Activated naive CD4-positive, alpha-beta T cell treated with anti-CD3 and anti-CD28 coated beads, Interleukin-2, amount 50 U/mL, for 24 hours (primary cell): ENCODE data around the gene CLEC9A.
"Not testable (repeated sequence)": the region's sequence is repeated elsewhere in the genome, so short reads cannot be mapped to it uniquely, and the experiment has no call there.

Source experiments
- H3K27ac Mint-ChIP-seq: one replicate; pipeline ENCODE4 v1.8.0; 2021; ENCODE audit warnings: mild to moderate bottlenecking, mixed read lengths
- H3K27me3 Mint-ChIP-seq: one replicate; pipeline ENCODE4 v1.8.0; 2021; ENCODE audit warnings: mixed read lengths
- H3K36me3 Mint-ChIP-seq: one replicate; pipeline ENCODE4 v1.8.0; 2021; ENCODE audit warnings: mixed read lengths
- H3K4me1 Mint-ChIP-seq: one replicate; pipeline ENCODE4 v1.8.0; 2021; ENCODE audit warnings: mixed read lengths
- H3K4me3 Mint-ChIP-seq: one replicate; pipeline ENCODE4 v1.8.0; 2021; ENCODE audit warnings: mild to moderate bottlenecking, mixed read lengths
- H3K9me3 Mint-ChIP-seq: one replicate; pipeline ENCODE4 v1.8.0; 2021; ENCODE audit warnings: mixed read lengths

CLEC9A gene

GRCh38 chr12:10030446-10030845 lies at the start of gene CLEC9A:
Gene CLEC9A (plus strand): TSS chr12:10030682. CDS start chr12:10052688, 22,006 bp downstream.
- peak within 1 kb of the TSS; percentile 15 for H3K27ac Mint-ChIP-seq
- no peaks in the 10 kb centered on the region for H3K36me3 Mint-ChIP-seq
- no peaks in the 10 kb centered on the region for H3K27me3 Mint-ChIP-seq
- H3K4me3 Mint-ChIP-seq: no peak within 1 kb of the TSS
- no peaks in the 10 kb centered on the region for H3K9me3 Mint-ChIP-seq
- no peaks in the 10 kb centered on the region for H3K4me1 Mint-ChIP-seq

- H3K27me3 Mint-ChIP-seq: peaks cover 11% of the 10 kb centered on the region
- H3K27ac Mint-ChIP-seq: no peak overlapping the region
- H3K9me3 Mint-ChIP-seq: no peaks in the 10 kb centered on the region
- no peaks in the 10 kb centered on the region for H3K4me1 Mint-ChIP-seq
- H3K36me3 Mint-ChIP-seq: no peaks in the 10 kb centered on the region
- H3K4me3 Mint-ChIP-seq: no peak overlapping the region
Observed at GRCh38 chr12:9991876-9992275, 38.6 kb upstream of the CLEC9A start.

- no peaks in the 10 kb centered on the region for H3K36me3 Mint-ChIP-seq
- no peaks in the 10 kb centered on the region for H3K9me3 Mint-ChIP-seq
- H3K4me1 Mint-ChIP-seq: no peaks in the 10 kb centered on the region
- no peak overlapping the region for H3K4me3 Mint-ChIP-seq
- peaks cover 11% of the 10 kb centered on the region for H3K27me3 Mint-ChIP-seq
- H3K27ac Mint-ChIP-seq: no peak overlapping the region
Observed at GRCh38 chr12:9992296-9992695, 38.2 kb upstream of the CLEC9A start.

GRCh38 chr12:9999016-9999415 lies 31.5 kb upstream of the CLEC9A start, which contains the start of gene CLEC1B:
Gene CLEC1B (minus strand): TSS chr12:9999121. CDS start chr12:9999100, 21 bp downstream.
- no peaks in the 10 kb centered on the region for H3K4me1 Mint-ChIP-seq
- H3K4me3 Mint-ChIP-seq: no peak within 1 kb of the TSS
- no peaks in the 10 kb centered on the region for H3K9me3 Mint-ChIP-seq
- no peaks in the 10 kb centered on the region for H3K36me3 Mint-ChIP-seq
- no peak within 1 kb of the TSS for H3K27ac Mint-ChIP-seq
- peaks cover 2% of the 10 kb centered on the region for H3K27me3 Mint-ChIP-seq

GRCh38 chr12:10001171-10001776 lies 29.2 kb upstream of the CLEC9A start:
- Mint-ChIP-seq H3K4me1 (no peaks in the 10 kb centered on the region), H3K27me3 (peaks cover 1% of the 10 kb centered on the region), H3K4me3 (no peak overlapping the region), H3K36me3 (no peaks in the 10 kb centered on the region), H3K27ac (no peak overlapping the region), H3K9me3 (no peaks in the 10 kb centered on the region)

GRCh38 chr12:10012630-10013330 lies 17.7 kb upstream of the CLEC9A start:
- no peak overlapping the region for H3K27ac Mint-ChIP-seq
- H3K27me3 Mint-ChIP-seq: peaks cover 1% of the 10 kb centered on the region
- peaks cover 5% of the 10 kb centered on the region for H3K4me1 Mint-ChIP-seq
- no peak overlapping the region for H3K4me3 Mint-ChIP-seq
- H3K36me3 Mint-ChIP-seq: no peaks in the 10 kb centered on the region
- H3K9me3 Mint-ChIP-seq: no peaks in the 10 kb centered on the region

GRCh38 chr12:10015450-10015849 lies 15.0 kb upstream of the CLEC9A start:
- Mint-ChIP-seq H3K9me3 (no peaks in the 10 kb centered on the region), H3K36me3 (no peaks in the 10 kb centered on the region), H3K4me3 (no peak overlapping the region), H3K4me1 (no peaks in the 10 kb centered on the region), H3K27me3 (no peaks in the 10 kb centered on the region), H3K27ac (no peak overlapping the region)

GRCh38 chr12:10016881-10017280 lies 13.6 kb upstream of the CLEC9A start:
- no peaks in the 10 kb centered on the region for H3K4me1 Mint-ChIP-seq
- no peak overlapping the region for H3K27ac Mint-ChIP-seq
- no peak overlapping the region for H3K4me3 Mint-ChIP-seq
- H3K27me3 Mint-ChIP-seq: no peaks in the 10 kb centered on the region
- H3K36me3 Mint-ChIP-seq: no peaks in the 10 kb centered on the region
- no peaks in the 10 kb centered on the region for H3K9me3 Mint-ChIP-seq

- Mint-ChIP-seq H3K27ac (no peak overlapping the region), H3K4me1 (no peaks in the 10 kb centered on the region), H3K9me3 (no peaks in the 10 kb centered on the region), H3K27me3 (no peaks in the 10 kb centered on the region), H3K36me3 (no peaks in the 10 kb centered on the region), H3K4me3 (no peak overlapping the region)
Observed at GRCh38 chr12:10018386-10018785, 12.1 kb upstream of the CLEC9A start.

GRCh38 chr12:10021342-10021741 lies 9.1 kb upstream of the CLEC9A start:
- Mint-ChIP-seq H3K27me3 (no peaks in the 10 kb centered on the region), H3K4me1 (no peaks in the 10 kb centered on the region), H3K9me3 (no peaks in the 10 kb centered on the region), H3K27ac (no peak overlapping the region), H3K4me3 (no peak overlapping the region), H3K36me3 (no peaks in the 10 kb centered on the region)

GRCh38 chr12:10025236-10025635 lies 5.2 kb upstream of the CLEC9A start:
- Mint-ChIP-seq H3K9me3 (no peaks in the 10 kb centered on the region), H3K27ac (no peak overlapping the region), H3K36me3 (no peaks in the 10 kb centered on the region), H3K4me3 (no peak overlapping the region), H3K27me3 (no peaks in the 10 kb centered on the region), H3K4me1 (no peaks in the 10 kb centered on the region)

- not testable (repeated sequence) for H3K36me3 Mint-ChIP-seq, H3K27me3 Mint-ChIP-seq, H3K4me3 Mint-ChIP-seq, H3K9me3 Mint-ChIP-seq, H3K27ac Mint-ChIP-seq, H3K4me1 Mint-ChIP-seq
Observed at GRCh38 chr12:10026666-10027065, 3.8 kb upstream of the CLEC9A start.

- H3K27ac Mint-ChIP-seq: no peak overlapping the region
- no peaks in the 10 kb centered on the region for H3K4me1 Mint-ChIP-seq
- no peak overlapping the region for H3K4me3 Mint-ChIP-seq
- no peaks in the 10 kb centered on the region for H3K9me3 Mint-ChIP-seq
- no peaks in the 10 kb centered on the region for H3K27me3 Mint-ChIP-seq
- no peaks in the 10 kb centered on the region for H3K36me3 Mint-ChIP-seq
Observed at GRCh38 chr12:10027311-10027710, 3.2 kb upstream of the CLEC9A start.

GRCh38 chr12:10027721-10028120 lies 2.8 kb upstream of the CLEC9A start:
- Mint-ChIP-seq H3K27ac (no peak overlapping the region), H3K36me3 (no peaks in the 10 kb centered on the region), H3K4me1 (no peaks in the 10 kb centered on the region), H3K27me3 (no peaks in the 10 kb centered on the region), H3K4me3 (no peak overlapping the region), H3K9me3 (no peaks in the 10 kb centered on the region)

- Mint-ChIP-seq H3K9me3 (no peaks in the 10 kb centered on the region), H3K4me1 (no peaks in the 10 kb centered on the region), H3K4me3 (no peak overlapping the region), H3K27ac (no peak overlapping the region), H3K36me3 (no peaks in the 10 kb centered on the region), H3K27me3 (no peaks in the 10 kb centered on the region)
Observed at GRCh38 chr12:10031321-10031720, 839 bp downstream of the CLEC9A start.

GRCh38 chr12:10031771-10032175 lies 1.3 kb downstream of the CLEC9A start:
- Mint-ChIP-seq H3K27ac (no peak overlapping the region), H3K36me3 (no peaks in the 10 kb centered on the region), H3K4me1 (no peaks in the 10 kb centered on the region), H3K27me3 (no peaks in the 10 kb centered on the region), H3K4me3 (no peak overlapping the region), H3K9me3 (no peaks in the 10 kb centered on the region)
